ENCODE results near the gene CDC42. TPM values are rescaled to one million over a fixed set of nuclear protein-coding genes. Genes with fewer than 3 reads are reported as not detected.
A peak's percentile ranks its signal among the peaks of the same experiment; 100 is the strongest.

Gene CDC42
- total RNA-seq, 3 donors from 2014 or later (not counting 1 experiment from before 2014, with no cell fraction given): 454 to 470 (median 463) TPM

- WGBS (ENCODE audit: insufficient coverage): 86% methylated on average over 11 of the region's 11 CpGs
- peaks cover 49% of the 10 kb centered on the region for H3K36me3 ChIP-seq (ENCODE audit: control insufficient read depth, insufficient read depth, low read length)
- Mint-ChIP-seq H3K27me3 (ENCODE audit: low read depth in 2 of 2) (no peaks in the 10 kb centered on the region), H3K9me3 (no peaks in the 10 kb centered on the region), H3K27ac (peak overlapping the region; percentile 69 to 90), H3K4me1 (peaks cover 70 to 84% of the 10 kb centered on the region in 2 donors), H3K4me3 (no peak overlapping the region), H3K36me3 (no peaks in the 10 kb centered on the region)
- peaks cover 34% of the 10 kb centered on the region for H3K4me1 ChIP-seq (ENCODE audit: control insufficient read depth, insufficient read depth, low read length)
- intact Hi-C loops (cut with micrococcal nuclease): loop anchor here (10.0 kb wide), 1 partner anchor 306 kb away; no protein-coding TSS in a partner anchor
- H3K27me3 ChIP-seq (ENCODE audit: control insufficient read depth, insufficient read depth, low read length): no peaks in the 10 kb centered on the region
- ATAC-seq (no peak), DNase-seq (no peak)
- no peaks in the 10 kb centered on the region for H3K9me3 ChIP-seq (ENCODE audit: control insufficient read depth, insufficient read depth, low read length)
- no peak overlapping the region for H3K27ac ChIP-seq (ENCODE audit: low read length)
- no peak for TF ChIP-seq CTCF (IDR thresholded peaks at IDR 0.05)
- H3K4me3 ChIP-seq (ENCODE audit: low read length): no peak overlapping the region
Measured at GRCh38 chr1:22108339-22109105, 56.0 kb downstream of the CDC42 start.

- TF ChIP-seq CTCF (IDR thresholded peaks at IDR 0.05): no peak
- no peaks in the 10 kb centered on the region for H3K9me3 ChIP-seq (ENCODE audit: control insufficient read depth, insufficient read depth, low read length)
- intact Hi-C loops (cut with micrococcal nuclease): no loop called here
- Mint-ChIP-seq H3K4me3 (no peak overlapping the region), H3K27me3 (ENCODE audit: low read depth in 2 of 2) (no peaks in the 10 kb centered on the region), H3K9me3 (no peaks in the 10 kb centered on the region), H3K36me3 (no peaks in the 10 kb centered on the region), H3K27ac (peak overlapping the region; percentile 69 to 90), H3K4me1 (peaks cover 59 to 73% of the 10 kb centered on the region in 2 donors)
- no peak overlapping the region for H3K27ac ChIP-seq (ENCODE audit: low read length)
- H3K4me1 ChIP-seq (ENCODE audit: control insufficient read depth, insufficient read depth, low read length): peaks cover 26% of the 10 kb centered on the region
- WGBS (ENCODE audit: insufficient coverage): 83% methylated on average over 3 of the region's 3 CpGs
- DNase-seq (no peak), ATAC-seq (peak; percentile 42 to 56 (median 53))
- no peaks in the 10 kb centered on the region for H3K27me3 ChIP-seq (ENCODE audit: control insufficient read depth, insufficient read depth, low read length)
- peaks cover 53% of the 10 kb centered on the region for H3K36me3 ChIP-seq (ENCODE audit: control insufficient read depth, insufficient read depth, low read length)
- no peak overlapping the region for H3K4me3 ChIP-seq (ENCODE audit: low read length)
Measured at GRCh38 chr1:22110016-22110415, 57.5 kb downstream of the CDC42 start.

- H3K9me3 Mint-ChIP-seq: no peaks in the 10 kb centered on the region
- H3K36me3 ChIP-seq (ENCODE audit: control insufficient read depth, insufficient read depth, low read length): peaks cover 56% of the 10 kb centered on the region
- no peak overlapping the region for H3K27ac ChIP-seq (ENCODE audit: low read length)
- 91% methylated on average over 1 of the region's 1 CpG for WGBS (ENCODE audit: insufficient coverage)
- no peaks in the 10 kb centered on the region for H3K27me3 ChIP-seq (ENCODE audit: control insufficient read depth, insufficient read depth, low read length)
- H3K4me3 ChIP-seq (ENCODE audit: low read length): no peak overlapping the region
- no peaks in the 10 kb centered on the region for H3K36me3 Mint-ChIP-seq
- DNase-seq (no peak), ATAC-seq (no peak)
- H3K4me1 Mint-ChIP-seq: peaks cover 59 to 74% of the 10 kb centered on the region in 2 donors
- intact Hi-C loops (cut with micrococcal nuclease): no loop called here
- H3K4me1 ChIP-seq (ENCODE audit: control insufficient read depth, insufficient read depth, low read length): peaks cover 18% of the 10 kb centered on the region
- no peaks in the 10 kb centered on the region for H3K9me3 ChIP-seq (ENCODE audit: control insufficient read depth, insufficient read depth, low read length)
- H3K27ac Mint-ChIP-seq: peak overlapping the region; percentile 67 to 69
- no peak overlapping the region for H3K4me3 Mint-ChIP-seq
- no peaks in the 10 kb centered on the region for H3K27me3 Mint-ChIP-seq (ENCODE audit: low read depth in 2 of 2)
- TF ChIP-seq CTCF (IDR thresholded peaks at IDR 0.05): no peak
Measured at GRCh38 chr1:22111115-22111514, 58.6 kb downstream of the CDC42 start.
